HG03159 (cell line): ENCODE measurements around the gene TP53AIP1.

Experiments used
- ATAC-seq: cut with Tn5 transposase; IDR thresholded peaks from one replicate; pipeline ENCODE4 v1.9.1; 2021; ENCODE audit warnings: mild to moderate bottlenecking, moderate library complexity; ENCODE audit not compliant: unreplicated experiment

TP53AIP1 gene

DNA sequence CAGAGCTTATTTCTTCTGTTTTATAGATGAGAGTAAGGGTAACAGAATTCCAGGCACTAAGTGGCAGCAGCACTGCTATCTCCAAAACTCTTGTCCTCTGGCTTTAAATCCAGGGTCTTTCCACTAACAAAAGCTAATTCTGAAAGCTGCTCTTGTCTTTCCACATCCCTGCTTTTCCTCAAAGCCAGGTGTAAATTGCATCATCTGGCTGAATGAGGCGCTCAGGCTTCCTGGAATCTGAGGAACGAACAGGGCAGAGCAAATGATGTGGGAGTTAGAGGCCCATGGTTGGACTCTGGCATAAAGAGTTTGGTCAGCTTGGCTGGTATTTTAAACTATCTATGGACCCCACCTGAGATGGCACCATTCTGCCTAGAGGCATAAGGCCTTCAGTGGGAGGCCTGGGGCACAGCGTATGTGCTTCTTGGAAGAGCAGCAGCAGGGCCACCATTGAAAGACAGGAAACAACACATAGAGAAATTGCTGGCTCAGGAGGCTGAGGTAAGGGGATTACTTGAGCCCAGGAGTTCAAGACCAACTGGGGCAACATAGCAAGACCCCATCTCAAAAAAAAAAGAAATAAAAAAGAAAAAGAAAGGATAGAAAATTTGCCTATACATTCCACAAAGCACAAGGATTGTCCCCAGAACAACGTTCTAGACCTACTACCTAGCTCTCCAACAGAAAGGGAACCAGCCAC, 49.7 kb downstream of the TP53AIP1 start:
- ATAC-seq, result no peak

DNA sequence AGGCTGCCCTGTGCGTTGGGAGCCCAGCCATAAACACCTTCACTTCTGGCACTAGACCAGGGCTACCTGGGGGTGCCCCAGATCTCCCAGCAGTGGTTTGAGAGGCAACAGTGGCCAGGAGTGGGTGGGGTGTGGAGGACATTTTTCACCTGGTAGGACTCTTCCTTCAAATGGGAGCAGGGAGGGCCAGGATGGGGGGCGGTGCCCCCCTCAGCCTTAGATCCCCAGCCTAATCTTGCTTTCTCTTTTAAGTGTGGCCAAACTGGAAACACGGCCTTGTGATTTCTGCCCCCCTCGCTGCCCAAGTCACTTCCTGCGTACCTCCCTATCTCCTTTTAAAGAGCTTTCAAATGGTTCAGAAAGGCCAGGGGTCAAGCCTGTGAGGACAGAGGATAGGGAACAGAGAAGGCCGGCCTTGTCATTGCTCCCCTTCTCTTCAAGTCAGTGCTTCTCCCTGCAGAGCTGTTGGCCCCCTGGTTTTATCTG, 50.7 kb downstream of the TP53AIP1 start:
- ATAC-seq, result no peak

DNA sequence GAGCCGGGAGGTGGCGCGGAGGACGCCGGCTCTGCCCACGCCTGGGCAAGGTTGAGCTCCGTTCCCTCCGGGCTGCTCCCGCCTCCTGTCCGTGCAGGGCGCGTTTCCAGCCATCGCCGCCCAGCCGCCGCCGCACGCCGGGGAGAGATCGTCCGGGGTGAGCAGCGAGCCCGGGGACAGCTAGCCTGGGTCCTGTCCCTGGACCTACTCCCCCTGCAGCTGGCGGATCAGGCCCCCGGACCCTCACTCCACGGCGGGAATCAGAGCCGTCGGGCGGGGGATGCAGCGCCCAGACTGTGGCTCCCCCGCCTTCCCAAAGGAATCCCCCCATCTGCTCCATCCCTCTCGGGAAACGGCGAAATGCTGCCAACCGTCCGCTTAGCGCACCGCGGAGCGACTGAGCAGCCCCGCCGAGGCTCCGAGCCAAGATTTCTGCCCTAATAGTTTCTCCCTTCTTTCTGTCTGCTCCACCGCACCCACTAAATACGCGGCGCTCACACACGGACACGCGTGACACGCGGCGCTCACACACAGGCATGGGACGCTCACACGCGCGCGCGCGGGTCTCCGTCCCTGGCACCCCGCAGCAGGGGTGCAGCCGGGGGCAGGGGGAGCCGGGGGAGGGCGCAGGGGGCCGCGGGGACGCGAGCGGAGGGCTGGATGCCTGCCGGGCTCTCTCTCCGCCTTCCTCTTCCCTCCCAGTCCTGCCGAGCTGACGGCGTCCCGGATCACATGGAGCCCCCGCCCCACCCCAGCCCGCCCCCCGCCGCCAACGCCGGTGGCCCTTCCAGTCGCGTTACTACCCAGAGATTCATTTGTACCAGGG, 51.9 kb downstream of the TP53AIP1 start, which contains the start of gene KCNJ5:
TSS of gene KCNJ5 (plus strand) at position 814 of the 826 bp plus-strand sequence. CDS start 19,918 bp downstream, outside the sequence.
- no peak for ATAC-seq

DNA sequence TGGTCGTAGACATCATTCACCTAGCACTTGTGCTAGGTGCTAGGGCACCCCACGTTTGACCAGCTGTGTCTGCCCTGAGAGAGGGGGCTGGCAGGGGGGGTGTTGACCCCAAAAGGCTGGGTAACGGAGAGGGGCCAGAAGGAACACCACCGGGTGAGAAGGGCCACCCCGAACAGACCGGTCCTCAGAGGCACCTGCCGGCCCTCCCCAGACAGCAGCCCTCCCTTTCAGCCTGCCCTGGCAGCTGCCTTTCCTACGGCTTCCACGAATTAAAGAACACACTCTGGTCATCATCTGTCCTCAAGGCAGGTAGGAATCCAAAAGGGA, 52.5 kb downstream of the TP53AIP1 start:
- ATAC-seq, result no peak

DNA sequence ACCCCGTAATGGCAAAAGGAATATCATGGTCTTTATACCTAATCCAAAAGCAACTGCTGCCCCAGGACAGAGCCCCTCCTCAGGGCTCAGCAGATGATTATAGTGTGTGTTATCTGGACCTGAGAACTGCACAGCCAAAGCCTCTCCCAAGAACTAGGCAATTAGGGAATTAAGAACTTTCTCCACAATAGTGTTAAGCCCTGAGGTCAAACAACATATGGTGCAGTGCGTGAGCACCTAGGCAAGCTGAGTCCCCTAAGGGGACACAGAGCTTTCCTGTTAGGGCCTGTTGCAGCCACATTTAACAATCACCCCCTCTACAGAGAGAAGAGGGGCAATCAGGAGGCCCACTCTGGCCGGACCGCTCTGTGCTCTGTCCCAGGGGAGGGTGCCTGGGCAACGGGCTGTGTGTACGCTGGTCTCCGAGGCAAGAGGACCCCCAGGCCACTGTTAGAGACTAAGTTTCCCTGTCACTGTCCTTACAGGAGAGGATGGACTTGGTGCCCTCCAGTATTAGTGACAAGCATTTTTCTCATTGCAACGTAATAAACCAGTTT, 52.9 kb downstream of the TP53AIP1 start:
- ATAC-seq, result no peak

DNA sequence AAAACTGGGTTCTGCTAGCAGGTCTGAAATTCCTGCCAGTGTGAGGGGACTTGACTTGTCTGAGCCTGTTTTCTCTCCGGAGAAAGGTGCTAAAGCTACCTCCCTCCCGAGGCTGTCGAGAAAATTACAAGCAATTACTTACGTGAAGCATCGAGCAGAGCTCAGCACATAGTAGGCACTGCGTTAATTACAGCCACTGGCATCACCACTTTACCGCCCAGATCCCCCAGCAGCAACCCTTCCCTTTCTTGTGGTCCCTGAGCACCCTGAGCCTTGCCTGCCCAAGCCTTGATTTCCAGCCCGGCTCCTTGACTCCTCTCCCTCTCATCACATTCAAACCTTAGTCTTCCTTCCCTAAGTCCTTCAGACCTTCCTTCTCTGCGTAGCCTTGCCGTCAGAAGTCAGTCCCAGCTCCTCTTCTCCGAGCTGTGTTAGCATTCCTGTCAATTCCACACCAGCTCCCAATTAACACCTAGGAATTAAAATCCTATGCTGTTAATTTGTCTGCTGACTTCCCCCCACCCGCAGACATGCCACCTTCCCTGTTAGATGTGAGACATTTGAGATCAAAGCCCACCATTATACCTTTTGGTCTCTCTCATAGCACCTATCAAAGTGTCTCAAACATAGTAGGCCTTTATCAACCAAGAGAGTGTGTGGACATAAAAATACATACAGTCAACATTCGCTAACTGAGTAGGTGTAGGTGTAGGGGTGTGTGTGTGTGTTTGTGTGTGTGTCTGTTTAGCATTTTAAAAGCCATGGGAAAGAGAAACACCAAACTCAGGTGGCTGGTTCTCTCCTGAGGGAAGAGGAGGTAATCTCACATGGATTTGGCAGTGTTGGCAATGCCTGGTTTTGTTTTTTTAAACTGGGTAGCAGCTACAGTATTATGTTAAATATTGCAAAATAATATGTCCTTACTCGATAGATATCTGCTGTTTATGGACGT, 54.4 kb downstream of the TP53AIP1 start:
- ATAC-seq, result no peak

DNA sequence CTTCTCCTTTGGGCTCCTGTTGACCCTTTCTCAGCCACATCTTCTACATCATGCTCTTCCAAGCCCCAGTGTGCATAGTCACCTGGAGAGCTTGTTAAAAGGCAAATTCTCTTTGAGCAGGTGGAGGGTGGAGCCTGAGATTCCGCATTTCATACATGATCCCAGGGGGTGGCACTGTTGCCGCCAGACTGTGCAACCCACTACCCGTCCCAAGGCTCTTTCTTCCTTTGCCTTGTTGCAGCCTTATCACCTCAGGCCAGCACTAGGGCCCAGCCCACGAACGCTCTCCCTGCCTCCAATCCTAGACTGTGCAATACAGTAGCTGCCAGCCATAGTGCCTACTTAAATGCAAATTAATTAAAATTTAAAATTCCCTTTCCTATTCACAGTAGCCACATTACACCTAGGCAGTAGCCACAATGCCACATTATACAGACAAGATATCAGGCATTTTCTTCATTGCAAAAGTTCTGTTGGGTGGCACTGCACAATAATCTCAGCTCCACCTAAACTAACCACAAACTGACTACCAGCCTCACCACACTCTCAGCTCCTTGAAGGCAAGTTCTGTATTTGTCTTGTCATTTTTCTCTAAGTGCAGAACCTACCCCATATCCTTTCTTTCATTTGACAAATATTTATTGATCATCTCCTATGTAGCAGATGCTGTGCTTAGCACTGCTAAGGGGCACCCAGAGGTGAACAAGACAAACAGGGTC, 56.1 kb downstream of the TP53AIP1 start:
- ATAC-seq, result no peak
